IMR-90 (cell line): ENCODE results near the gene SLC17A3. TPM values are rescaled to one million over a fixed set of nuclear protein-coding genes. Genes with fewer than 3 reads are reported as not detected.
A peak's percentile ranks its signal among the peaks of the same experiment; 100 is the strongest.

Experiments used
- ATAC-seq: fragments of 200-7000 bp; cut with Tn5 transposase; 2 replicates; pipeline ENCODE4 v1.9.1; 2020; ENCODE audit warnings: low read depth, mild to moderate bottlenecking, moderate library complexity
- BruUV-seq: library from RNA; stranded (reverse); fragments of 400-500 nt; replicated peaks from 2 replicates; lab custom pipeline; 2021; lab: Mats Ljungman, UMichigan
- CTCF ChIA-PET: fragments of 300-600 bp; formaldehyde crosslinking; extraction: SDS; loops from one replicate; lab custom pipeline; 2021; ENCODE audit warnings: antibody characterized with exemption; lab: Yijun Ruan, JAX
- POLR2A ChIA-PET: fragments of 300-600 bp; sonication (Branson Sonifier 250); formaldehyde crosslinking; loops from one replicate; lab custom pipeline; 2022; ENCODE audit warnings: antibody characterized with exemption; ENCODE audit not compliant: unreplicated experiment; lab: Charles Lee
- DNase-seq: peaks from one replicate; pipeline ENCODE4 v3.0.0; 2013
- H2AFZ ChIP-seq: replicated peaks from 2 replicates; pipeline ENCODE3; 2013; ENCODE audit warnings: low read length, mild to moderate bottlenecking; ENCODE audit not compliant: poor library complexity
- H2AK5ac ChIP-seq: 2 replicates; pipeline ENCODE4 v1.6.1; 2013; ENCODE audit warnings: low read depth, low read length, inconsistent platforms
- H2AK9ac ChIP-seq: replicated peaks from 2 replicates; pipeline ENCODE3; 2013; ENCODE audit warnings: mild to moderate bottlenecking, low read depth, low read length, moderate library complexity; ENCODE audit not compliant: poor library complexity
- H2BK120ac ChIP-seq: 2 replicates; pipeline ENCODE4 v1.6.1; 2013; ENCODE audit warnings: low read depth, low read length, inconsistent platforms
- H2BK15ac ChIP-seq: 3 replicates; pipeline ENCODE4 v1.6.1; 2013; ENCODE audit warnings: low read depth, low read length, inconsistent platforms
- H2BK20ac ChIP-seq: 2 replicates; pipeline ENCODE4 v1.6.1; 2013; ENCODE audit warnings: low read depth, mild to moderate bottlenecking, inconsistent platforms, low read length, moderate library complexity
- H2BK5ac ChIP-seq: 2 replicates; pipeline ENCODE4 v1.6.1; 2013; ENCODE audit warnings: mild to moderate bottlenecking, low read depth, low read length, inconsistent platforms; ENCODE audit not compliant: poor library complexity, severe bottlenecking
- H3K14ac ChIP-seq: replicated peaks from 2 replicates; pipeline ENCODE4 v1.6.1; 2013; ENCODE audit warnings: low read depth, low read length, inconsistent platforms
- H3K18ac ChIP-seq: 2 replicates; pipeline ENCODE4 v1.6.1; 2013; ENCODE audit warnings: low read depth, low read length, control low read depth
- H3K23ac ChIP-seq: 2 replicates; pipeline ENCODE4 v1.6.1; 2013; ENCODE audit warnings: low read depth, low read length, inconsistent platforms
- H3K27ac ChIP-seq: 2 replicates; pipeline ENCODE4 v1.5.1; 2013; ENCODE audit warnings: mild to moderate bottlenecking, control low read depth, low read length; ENCODE audit not compliant: insufficient read depth
- H3K27me3 ChIP-seq: 2 replicates; pipeline ENCODE4 v1.6.1; 2013; ENCODE audit warnings: low read length; ENCODE audit not compliant: control insufficient read depth, insufficient read depth
- H3K36me3 ChIP-seq: 2 replicates; pipeline ENCODE4 v1.6.1; 2013; ENCODE audit warnings: low read length, mixed read lengths; ENCODE audit not compliant: control insufficient read depth, insufficient read depth
- H3K4ac ChIP-seq: 2 replicates; pipeline ENCODE4 v1.6.1; 2013; ENCODE audit warnings: low read depth, low read length, inconsistent platforms
- H3K4me1 ChIP-seq: 2 replicates; pipeline ENCODE4 v1.6.1; 2013; ENCODE audit warnings: low read length, mixed read lengths; ENCODE audit not compliant: control insufficient read depth, insufficient read depth
- H3K4me2 ChIP-seq: 2 replicates; pipeline ENCODE4 v1.6.1; 2013; ENCODE audit warnings: low read depth, mild to moderate bottlenecking, control low read depth, low read length, moderate library complexity
- H3K4me3 ChIP-seq: 2 replicates; pipeline ENCODE4 v1.5.1; 2013; ENCODE audit warnings: low read depth, mild to moderate bottlenecking, control low read depth, low read length, moderate library complexity; ENCODE audit not compliant: insufficient read depth
- H3K56ac ChIP-seq: 2 replicates; pipeline ENCODE4 v1.6.1; 2013; ENCODE audit warnings: low read length, inconsistent platforms; ENCODE audit not compliant: insufficient read depth; ENCODE audit errors: extremely low read depth
- H3K79me1 ChIP-seq, 2 experiments: 2 replicates each; pipeline ENCODE4 v1.6.1; 2013; ENCODE audit warnings: low read length in 2 of 2, inconsistent platforms in 1 of 2, low read depth in 1 of 2
- H3K9ac ChIP-seq: 2 replicates; pipeline ENCODE4 v1.6.1; 2013; ENCODE audit warnings: low read depth, low read length, control low read depth
- H3K9me1 ChIP-seq: 2 replicates; pipeline ENCODE4 v1.6.1; 2013; ENCODE audit warnings: low read length, inconsistent platforms; ENCODE audit not compliant: insufficient read depth
- H3K9me3 ChIP-seq: 2 replicates; pipeline ENCODE4 v1.6.1; 2013; ENCODE audit warnings: low read length; ENCODE audit not compliant: control insufficient read depth, insufficient read depth
- H4K20me1 ChIP-seq: 2 replicates; pipeline ENCODE4 v1.6.1; 2013; ENCODE audit warnings: low read length, inconsistent platforms; ENCODE audit not compliant: insufficient read depth
- H4K5ac ChIP-seq: 2 replicates; pipeline ENCODE4 v1.6.1; 2013; ENCODE audit warnings: mild to moderate bottlenecking, low read depth, low read length, control low read depth
- H4K8ac ChIP-seq, 2 experiments: 2 replicates each; pipeline ENCODE4 v1.6.1; 2013; ENCODE audit warnings: low read depth in 2 of 2, low read length in 2 of 2, control low read depth in 1 of 2, inconsistent platforms in 1 of 2
- H4K91ac ChIP-seq: 2 replicates; pipeline ENCODE4 v1.6.1; 2013; ENCODE audit warnings: low read depth, low read length, inconsistent platforms; ENCODE audit not compliant: insufficient read depth
- BHLHE40 ChIP-seq: fragments of 150-350 bp; IDR thresholded peaks from 2 replicates; pipeline ENCODE4 v1.6.1; 2016; ENCODE audit warnings: mild to moderate bottlenecking, low read depth, low read length
- CEBPB ChIP-seq: IDR thresholded peaks from 2 replicates; pipeline ENCODE4 v1.6.1; 2012; ENCODE audit warnings: low read depth, low read length, improper control_type of control experiment
- CTCF ChIP-seq: conservative IDR thresholded peaks from 2 replicates; pipeline ENCODE4 v1.5.1; 2012; ENCODE audit warnings: mild to moderate bottlenecking, low read depth, low read length, improper control_type of control experiment
- FOS ChIP-seq: fragments of 150-350 bp; IDR thresholded peaks from 2 replicates; pipeline ENCODE4 v1.6.1; 2016; ENCODE audit warnings: low read depth, low read length
- MAFK ChIP-seq: IDR thresholded peaks from 2 replicates; pipeline ENCODE4 v1.6.1; 2012; ENCODE audit warnings: low read depth, low read length, improper control_type of control experiment
- MAZ ChIP-seq: IDR thresholded peaks from 2 replicates; pipeline ENCODE4 v1.6.1; 2012; ENCODE audit warnings: low read depth, mild to moderate bottlenecking, low read length, improper control_type of control experiment, moderate library complexity, borderline replicate concordance
- NFE2L2 ChIP-seq: fragments of 150-350 bp; IDR thresholded peaks from 2 replicates; pipeline ENCODE4 v1.6.1; 2016; ENCODE audit warnings: low read depth, mild to moderate bottlenecking, low read length
- RAD21 ChIP-seq: IDR thresholded peaks from 2 replicates; pipeline ENCODE4 v1.6.1; 2012; ENCODE audit warnings: low read length, improper control_type of control experiment
- RCOR1 ChIP-seq: IDR thresholded peaks from 2 replicates; pipeline ENCODE4 v1.6.1; 2012; ENCODE audit warnings: mild to moderate bottlenecking, low read length, improper control_type of control experiment; ENCODE audit not compliant: insufficient replicate concordance
- RFX5 ChIP-seq: IDR thresholded peaks from 2 replicates; pipeline ENCODE4 v1.8.0; 2012; ENCODE audit warnings: low read depth, mild to moderate bottlenecking, low read length, moderate library complexity
- SMC3 ChIP-seq: fragments of 150-350 bp; IDR thresholded peaks from 2 replicates; pipeline ENCODE4 v1.6.1; 2016; ENCODE audit warnings: low read depth, mild to moderate bottlenecking, antibody characterized with exemption, low read length, moderate library complexity
- WGBS, 2 experiments: methylation state at CpG; one replicate each; pipeline versions ENCODE4 v1.1.5 to v1.1.7; 2013; ENCODE audit warnings: missing lambda C conversion rate in 2 of 2; ENCODE audit not compliant: insufficient read length in 1 of 2; ENCODE audit errors: extremely low coverage in 2 of 2; 5-methylcytosine and 5-hydroxymethylcytosine counted together
- dilution Hi-C: fragments of 300-500 bp; cut with HindIII; formaldehyde crosslinking; loops from one replicate; pipeline ENCODE4 v1.14.3; 2018; ENCODE audit warnings: low sequenced_read_pairs; ENCODE audit not compliant: unreplicated experiment
- in situ Hi-C: fragments of 300-500 bp; cut with MboI; formaldehyde crosslinking; loops from 3 replicates; pipeline ENCODE4 v1.14.3; 2019; ENCODE audit warnings: low sequenced_read_pairs, inconsistent platforms, mixed read lengths
- intact Hi-C: fragments of 100-400 bp; cut with micrococcal nuclease; formaldehyde crosslinking; loops from 2 replicates; pipeline ENCODE4 v1.10.0; 2022
- polyA plus RNA-seq, 3 experiments: library from polyadenylated mRNA; depleted of rRNA; stranded (reverse); fragments of >200 nt; gene quantifications; 2 replicates each; pipeline ENCODE4 v1.2.3, GENCODE V29; 2012; ENCODE audit warnings: low replicate concordance in 1 of 3
- total RNA-seq: library from RNA; depleted of rRNA; stranded (reverse); fragments of >200 nt; gene quantifications from 2 replicates; pipeline ENCODE4 v1.2.3, GENCODE V29; 2012

The SLC17A3 gene
- total and polyA plus RNA-seq, 2 of the 4 experiments (the other 2 are of a cell fraction): not detected

- H2BK15ac ChIP-seq: no peak overlapping the region
- no peaks in the 10 kb centered on the region for H3K9me3 ChIP-seq
- H3K18ac ChIP-seq: no peak overlapping the region
- H2BK5ac ChIP-seq: no peak overlapping the region
- BruUV-seq: no TSS peak
- H2AK9ac ChIP-seq: no peak overlapping the region
- ChIA-PET CTCF (no interaction called here), POLR2A (no interaction called here)
- intact Hi-C loops (no loop called here), in situ Hi-C loops (no loop called here), dilution Hi-C loops (no loop called here)
- H3K9ac ChIP-seq: no peak overlapping the region
- no peaks in the 10 kb centered on the region for H3K79me1 ChIP-seq
- no peaks in the 10 kb centered on the region for H3K36me3 ChIP-seq
- H3K4me1 ChIP-seq: no peaks in the 10 kb centered on the region
- H3K27me3 ChIP-seq: no peaks in the 10 kb centered on the region
- no peak overlapping the region for H3K4me3 ChIP-seq
- ATAC-seq (no peak), DNase-seq (peak; percentile 1)
- H3K56ac ChIP-seq: no peak overlapping the region
- H2BK20ac ChIP-seq: no peak overlapping the region
- H3K4me2 ChIP-seq: no peak overlapping the region
- no peak overlapping the region for H3K27ac ChIP-seq
- no peak overlapping the region for H2AFZ ChIP-seq
- H3K23ac ChIP-seq: no peak overlapping the region
- no peak overlapping the region for H3K14ac ChIP-seq
- no peak overlapping the region for H2BK120ac ChIP-seq
- no peaks in the 10 kb centered on the region for H3K9me1 ChIP-seq
- TF ChIP-seq MAFK: no peak
- TF ChIP-seq FOS: no peak
- TF ChIP-seq CEBPB: no peak
- TF ChIP-seq MAZ: no peak
- no peak for TF ChIP-seq RFX5
- TF ChIP-seq RCOR1: no peak
- TF ChIP-seq CTCF: no peak
- no peak for TF ChIP-seq RAD21
- no peak for TF ChIP-seq BHLHE40
- TF ChIP-seq SMC3: no peak
- TF ChIP-seq NFE2L2: no peak
- WGBS, 2 experiments: 17% methylated on average over 1 of the region's 2 CpGs; no CpG with 5 or more reads in 1 of the 2 experiments
- H4K20me1 ChIP-seq: no peaks in the 10 kb centered on the region
- H4K5ac ChIP-seq: no peak overlapping the region
- H4K91ac ChIP-seq: no peak overlapping the region
- no peak overlapping the region for H4K8ac ChIP-seq
- no peak overlapping the region for H2AK5ac ChIP-seq
- no peak overlapping the region for H3K4ac ChIP-seq
Measured at GRCh38 chr6:25883991-25884390, 9.9 kb upstream of the SLC17A3 start.
